IMR-90 (cell line): ENCODE results near the gene SORL1. TPM values are rescaled to one million over a fixed set of nuclear protein-coding genes. Genes with fewer than 3 reads are reported as not detected.

ENCODE experiments used
- ATAC-seq: fragments of 200-7000 bp; cut with Tn5 transposase; 2 replicates; pipeline ENCODE4 v1.9.1; 2020; ENCODE audit warnings: low read depth, mild to moderate bottlenecking, moderate library complexity
- BruUV-seq: library from RNA; stranded (reverse); fragments of 400-500 nt; replicated peaks from 2 replicates; lab custom pipeline; 2021; lab: Mats Ljungman, UMichigan
- CTCF ChIA-PET: fragments of 300-600 bp; formaldehyde crosslinking; extraction: SDS; loops from one replicate; lab custom pipeline; 2021; ENCODE audit warnings: antibody characterized with exemption; lab: Yijun Ruan, JAX
- POLR2A ChIA-PET: fragments of 300-600 bp; sonication (Branson Sonifier 250); formaldehyde crosslinking; loops from one replicate; lab custom pipeline; 2022; ENCODE audit warnings: antibody characterized with exemption; ENCODE audit not compliant: unreplicated experiment; lab: Charles Lee
- DNase-seq: peaks from one replicate; pipeline ENCODE4 v3.0.0; 2013
- H2AFZ ChIP-seq: replicated peaks from 2 replicates; pipeline ENCODE3; 2013; ENCODE audit warnings: low read length, mild to moderate bottlenecking; ENCODE audit not compliant: poor library complexity
- H2AK5ac ChIP-seq: 2 replicates; pipeline ENCODE4 v1.6.1; 2013; ENCODE audit warnings: low read depth, low read length, inconsistent platforms
- H2AK9ac ChIP-seq: replicated peaks from 2 replicates; pipeline ENCODE3; 2013; ENCODE audit warnings: mild to moderate bottlenecking, low read depth, low read length, moderate library complexity; ENCODE audit not compliant: poor library complexity
- H2BK120ac ChIP-seq: 2 replicates; pipeline ENCODE4 v1.6.1; 2013; ENCODE audit warnings: low read depth, low read length, inconsistent platforms
- H2BK15ac ChIP-seq: 3 replicates; pipeline ENCODE4 v1.6.1; 2013; ENCODE audit warnings: low read depth, low read length, inconsistent platforms
- H2BK20ac ChIP-seq: 2 replicates; pipeline ENCODE4 v1.6.1; 2013; ENCODE audit warnings: low read depth, mild to moderate bottlenecking, inconsistent platforms, low read length, moderate library complexity
- H2BK5ac ChIP-seq: 2 replicates; pipeline ENCODE4 v1.6.1; 2013; ENCODE audit warnings: mild to moderate bottlenecking, low read depth, low read length, inconsistent platforms; ENCODE audit not compliant: poor library complexity, severe bottlenecking
- H3K14ac ChIP-seq: replicated peaks from 2 replicates; pipeline ENCODE4 v1.6.1; 2013; ENCODE audit warnings: low read depth, low read length, inconsistent platforms
- H3K18ac ChIP-seq: 2 replicates; pipeline ENCODE4 v1.6.1; 2013; ENCODE audit warnings: low read depth, low read length, control low read depth
- H3K23ac ChIP-seq: 2 replicates; pipeline ENCODE4 v1.6.1; 2013; ENCODE audit warnings: low read depth, low read length, inconsistent platforms
- H3K27ac ChIP-seq: 2 replicates; pipeline ENCODE4 v1.5.1; 2013; ENCODE audit warnings: mild to moderate bottlenecking, control low read depth, low read length; ENCODE audit not compliant: insufficient read depth
- H3K27me3 ChIP-seq: 2 replicates; pipeline ENCODE4 v1.6.1; 2013; ENCODE audit warnings: low read length; ENCODE audit not compliant: control insufficient read depth, insufficient read depth
- H3K36me3 ChIP-seq: 2 replicates; pipeline ENCODE4 v1.6.1; 2013; ENCODE audit warnings: low read length, mixed read lengths; ENCODE audit not compliant: control insufficient read depth, insufficient read depth
- H3K4ac ChIP-seq: 2 replicates; pipeline ENCODE4 v1.6.1; 2013; ENCODE audit warnings: low read depth, low read length, inconsistent platforms
- H3K4me1 ChIP-seq: 2 replicates; pipeline ENCODE4 v1.6.1; 2013; ENCODE audit warnings: low read length, mixed read lengths; ENCODE audit not compliant: control insufficient read depth, insufficient read depth
- H3K4me2 ChIP-seq: 2 replicates; pipeline ENCODE4 v1.6.1; 2013; ENCODE audit warnings: low read depth, mild to moderate bottlenecking, control low read depth, low read length, moderate library complexity
- H3K4me3 ChIP-seq: 2 replicates; pipeline ENCODE4 v1.5.1; 2013; ENCODE audit warnings: low read depth, mild to moderate bottlenecking, control low read depth, low read length, moderate library complexity; ENCODE audit not compliant: insufficient read depth
- H3K56ac ChIP-seq: 2 replicates; pipeline ENCODE4 v1.6.1; 2013; ENCODE audit warnings: low read length, inconsistent platforms; ENCODE audit not compliant: insufficient read depth; ENCODE audit errors: extremely low read depth
- H3K79me1 ChIP-seq, 2 experiments: 2 replicates each; pipeline ENCODE4 v1.6.1; 2013; ENCODE audit warnings: low read length in 2 of 2, inconsistent platforms in 1 of 2, low read depth in 1 of 2
- H3K9ac ChIP-seq: 2 replicates; pipeline ENCODE4 v1.6.1; 2013; ENCODE audit warnings: low read depth, low read length, control low read depth
- H3K9me1 ChIP-seq: 2 replicates; pipeline ENCODE4 v1.6.1; 2013; ENCODE audit warnings: low read length, inconsistent platforms; ENCODE audit not compliant: insufficient read depth
- H3K9me3 ChIP-seq: 2 replicates; pipeline ENCODE4 v1.6.1; 2013; ENCODE audit warnings: low read length; ENCODE audit not compliant: control insufficient read depth, insufficient read depth
- H4K20me1 ChIP-seq: 2 replicates; pipeline ENCODE4 v1.6.1; 2013; ENCODE audit warnings: low read length, inconsistent platforms; ENCODE audit not compliant: insufficient read depth
- H4K5ac ChIP-seq: 2 replicates; pipeline ENCODE4 v1.6.1; 2013; ENCODE audit warnings: mild to moderate bottlenecking, low read depth, low read length, control low read depth
- H4K8ac ChIP-seq, 2 experiments: 2 replicates each; pipeline ENCODE4 v1.6.1; 2013; ENCODE audit warnings: low read depth in 2 of 2, low read length in 2 of 2, control low read depth in 1 of 2, inconsistent platforms in 1 of 2
- H4K91ac ChIP-seq: 2 replicates; pipeline ENCODE4 v1.6.1; 2013; ENCODE audit warnings: low read depth, low read length, inconsistent platforms; ENCODE audit not compliant: insufficient read depth
- FOS ChIP-seq: fragments of 150-350 bp; IDR thresholded peaks from 2 replicates; pipeline ENCODE4 v1.6.1; 2016; ENCODE audit warnings: low read depth, low read length
- NFE2L2 ChIP-seq: fragments of 150-350 bp; IDR thresholded peaks from 2 replicates; pipeline ENCODE4 v1.6.1; 2016; ENCODE audit warnings: low read depth, mild to moderate bottlenecking, low read length
- WGBS, 2 experiments: methylation state at CpG; one replicate each; pipeline versions ENCODE4 v1.1.5 to v1.1.7; 2013; ENCODE audit warnings: missing lambda C conversion rate in 2 of 2; ENCODE audit not compliant: insufficient read length in 1 of 2; ENCODE audit errors: extremely low coverage in 2 of 2; 5-methylcytosine and 5-hydroxymethylcytosine counted together
- dilution Hi-C: fragments of 300-500 bp; cut with HindIII; formaldehyde crosslinking; loops from one replicate; pipeline ENCODE4 v1.14.3; 2018; ENCODE audit warnings: low sequenced_read_pairs; ENCODE audit not compliant: unreplicated experiment
- in situ Hi-C: fragments of 300-500 bp; cut with MboI; formaldehyde crosslinking; loops from 3 replicates; pipeline ENCODE4 v1.14.3; 2019; ENCODE audit warnings: low sequenced_read_pairs, inconsistent platforms, mixed read lengths
- intact Hi-C: fragments of 100-400 bp; cut with micrococcal nuclease; formaldehyde crosslinking; loops from 2 replicates; pipeline ENCODE4 v1.10.0; 2022
- polyA plus RNA-seq, 3 experiments: library from polyadenylated mRNA; depleted of rRNA; stranded (reverse); fragments of >200 nt; gene quantifications; 2 replicates each; pipeline ENCODE4 v1.2.3, GENCODE V29; 2012; ENCODE audit warnings: low replicate concordance in 1 of 3
- total RNA-seq: library from RNA; depleted of rRNA; stranded (reverse); fragments of >200 nt; gene quantifications from 2 replicates; pipeline ENCODE4 v1.2.3, GENCODE V29; 2012

Gene SORL1
- total and polyA plus RNA-seq, 2 of the 4 experiments (the other 2 are of a cell fraction) = 1.0 to 2.0 TPM

DNA sequence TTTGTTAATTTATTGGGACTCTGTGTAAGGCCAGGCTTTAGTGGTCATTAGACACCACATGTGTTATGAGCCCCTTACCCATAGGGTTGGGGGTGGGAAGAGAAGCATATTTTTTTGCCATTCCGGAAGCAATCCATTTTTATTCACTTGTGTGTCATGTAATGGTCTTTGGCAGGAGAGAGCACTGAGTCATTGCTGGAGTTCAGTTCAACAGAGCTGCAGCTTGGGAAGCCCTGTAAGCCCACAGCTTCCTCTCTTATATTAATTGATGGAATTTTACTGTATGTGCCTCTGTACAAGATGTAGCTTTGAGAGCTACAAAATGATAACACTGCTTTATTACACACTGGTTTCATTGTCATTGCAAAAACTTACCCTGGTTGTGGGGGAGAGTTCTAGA, 177.9 kb downstream of the SORL1 start:
- dilution Hi-C loops = no loop called here
- peak overlapping the region; percentile 60; the same call in 1 of the 2 replicates for H3K4me2 ChIP-seq
- H2BK15ac ChIP-seq = peak overlapping the region; percentile 10; the same call in 2 of the 3 replicates
- H3K79me1 ChIP-seq = peaks cover 0 to 6% of the 10 kb centered on the region in 2 experiments; a peak in 1 of 4 replicates
- H4K20me1 ChIP-seq = no peaks in the 10 kb centered on the region
- TF ChIP-seq FOS (peak; percentile 58), NFE2L2 (no peak)
- H3K9me1 ChIP-seq = peaks cover 9% of the 10 kb centered on the region
- peak overlapping the region; percentile 31; the same call in 1 of the 2 replicates for H3K56ac ChIP-seq
- no peaks in the 10 kb centered on the region for H3K9me3 ChIP-seq
- ChIA-PET POLR2A (no interaction called here), CTCF (interaction anchor here (0.8 to 2.8 kb wide), 2 partner anchors 25 to 842 kb away, joined by 3 to 9 read pairs; no protein-coding TSS in a partner anchor)
- TSS peak; percentile 34 for BruUV-seq
- peak overlapping the region; percentile 69; the same call in 1 of the 2 replicates for H3K18ac ChIP-seq
- DNase-seq (peak; percentile 93), ATAC-seq (peak; percentile 56)
- H3K27me3 ChIP-seq = no peaks in the 10 kb centered on the region
- peaks cover 20% of the 10 kb centered on the region for H3K4me1 ChIP-seq
- peak overlapping the region; percentile 37 to 83 for H4K8ac ChIP-seq
- peak overlapping the region; percentile 77; the same call in 1 of the 2 replicates for H4K5ac ChIP-seq
- peak overlapping the region; percentile 72 for H2BK120ac ChIP-seq
- H3K23ac ChIP-seq = no peak overlapping the region
- no peak overlapping the region for H2AK5ac ChIP-seq
- H3K9ac ChIP-seq = no peak overlapping the region; the same call in 1 of the 2 replicates
- no CpG with 5 or more reads among the region's 1 CpG for WGBS, 2 experiments
- intact Hi-C loops = no loop called here
- H2BK20ac ChIP-seq = peak overlapping the region; percentile 81
- H2AFZ ChIP-seq = no peak overlapping the region
- in situ Hi-C loops = no loop called here
- no peak overlapping the region for H2AK9ac ChIP-seq
- no peak overlapping the region for H3K14ac ChIP-seq
- H3K4ac ChIP-seq = peak overlapping the region; percentile 58; the same call in 1 of the 2 replicates
- no peaks in the 10 kb centered on the region for H3K36me3 ChIP-seq
- peak overlapping the region; percentile 89 for H2BK5ac ChIP-seq
- H3K27ac ChIP-seq = peak overlapping the region; percentile 57; the same call in 1 of the 2 replicates
- no peak overlapping the region for H3K4me3 ChIP-seq
- H4K91ac ChIP-seq = no peak overlapping the region
